ENCODE results near the gene MYO18A.

Gene MYO18A

GRCh38 chr17:29145289-29146073 is 34.7 kb downstream of the MYO18A start:
- DNase-seq = peak; percentile 81

GRCh38 chr17:29143894-29144293 is 36.3 kb downstream of the MYO18A start:
- no peak for DNase-seq

GRCh38 chr17:29141514-29141876 is 38.7 kb downstream of the MYO18A start:
- no peak for DNase-seq

- peak; percentile 58 for DNase-seq
These were observed 39.3 kb downstream of the MYO18A start for GRCh38 chr17:29140631-29141513.

- peak; percentile 77 for DNase-seq
These were observed 40.1 kb downstream of the MYO18A start for GRCh38 chr17:29140051-29140621.

- peak; percentile 28 for DNase-seq
These were observed 41.1 kb downstream of the MYO18A start for GRCh38 chr17:29138971-29139691.

GRCh38 chr17:29138184-29138955 is 41.8 kb downstream of the MYO18A start:
- DNase-seq = peak; percentile 39

- no peak for DNase-seq
These were observed 43.0 kb downstream of the MYO18A start for GRCh38 chr17:29136998-29137730.

GRCh38 chr17:29135464-29135863 is 44.7 kb downstream of the MYO18A start:
- no peak for DNase-seq

GRCh38 chr17:29133121-29133713 is 47.0 kb downstream of the MYO18A start:
- DNase-seq = no peak

GRCh38 chr17:29131814-29132682 is 48.1 kb downstream of the MYO18A start:
- no peak for DNase-seq

- no peak for DNase-seq
These were observed 50.5 kb downstream of the MYO18A start for GRCh38 chr17:29129731-29130130.

GRCh38 chr17:29127840-29128239 is 52.4 kb downstream of the MYO18A start:
- DNase-seq = no peak

- DNase-seq = no peak
These were observed 53.8 kb downstream of the MYO18A start for GRCh38 chr17:29126268-29126930.

GRCh38 chr17:29125651-29126050 is 54.5 kb downstream of the MYO18A start:
- DNase-seq = no peak

- DNase-seq = no peak
These were observed 55.3 kb downstream of the MYO18A start for GRCh38 chr17:29124925-29125273.

GRCh38 chr17:29124135-29124924 is 55.9 kb downstream of the MYO18A start:
- peak; percentile 60 for DNase-seq

GRCh38 chr17:29123111-29123510 is 57.1 kb downstream of the MYO18A start:
- no peak for DNase-seq

GRCh38 chr17:29121442-29121841 is 58.8 kb downstream of the MYO18A start:
- no peak for DNase-seq
